HepG2 (cell line): ENCODE measurements around the gene PDIK1L. TPM values are rescaled to one million over a fixed set of nuclear protein-coding genes. Genes with fewer than 3 reads are reported as not detected.

ENCODE experiments used
- ATAC-seq: fragments of 200-7000 bp; cut with Tn5 transposase; 3 replicates; pipeline ENCODE4 v1.9.1; 2020; ENCODE audit warnings: mild to moderate bottlenecking, moderate library complexity
- BruUV-seq: library from RNA; stranded (reverse); fragments of 400-500 nt; replicated peaks from 2 replicates; lab custom pipeline; 2021; lab: Mats Ljungman, UMichigan
- CTCF ChIA-PET: fragments of 300-600 bp; formaldehyde crosslinking; extraction: SDS; loops from one replicate; lab custom pipeline; 2021; ENCODE audit warnings: low total read pairs, inconsistent platforms, low intra/inter-chr PET ratio; lab: Yijun Ruan, JAX
- POLR2A ChIA-PET: fragments of 350-600 bp; sonication (Branson Sonifier 250); formaldehyde crosslinking; loops from one replicate; lab custom pipeline; 2020; ENCODE audit warnings: antibody characterized with exemption, inconsistent platforms; lab: Yijun Ruan, JAX
- DNase-seq: peaks from one replicate; pipeline ENCODE4 v3.0.0-alpha.2; 2015; ENCODE audit warnings: low spot score
- FAIRE-seq: peaks from 3 replicates; lab custom pipeline; 2011; peaks lifted over from hg19 to GRCh38; lab: Jason Lieb, UNC
- H2AFZ ChIP-seq: one replicate; pipeline ENCODE4 v1.6.1; 2011; ENCODE audit warnings: low read length, inconsistent platforms
- H3K27ac ChIP-seq: fragments of 300-600 bp; 3 replicates; pipeline ENCODE4 v1.8.0; 2011; ENCODE audit warnings: mixed run types, mild to moderate bottlenecking, mixed read lengths, low read length, inconsistent platforms; ENCODE audit not compliant: insufficient read depth; ENCODE audit errors: extremely low read length
- H3K27me3 ChIP-seq, 2 experiments: fragments of 200-600 bp in 1 of 2; 2 replicates in 1 of 2; 3 replicates in 1 of 2; pipeline versions ENCODE4 v1.6.0 to v1.8.0; 2011; ENCODE audit warnings: low read length in 2 of 2, mild to moderate bottlenecking in 2 of 2, moderate library complexity in 2 of 2, inconsistent platforms in 1 of 2; ENCODE audit not compliant: insufficient read depth in 2 of 2, control insufficient read depth in 1 of 2
- H3K36me3 ChIP-seq, 2 experiments: fragments of 200-600 bp in 1 of 2; replicated peaks in 1 of 2; 2 replicates in 1 of 2; 3 replicates in 1 of 2; pipeline versions ENCODE4 v1.5.1 to v1.8.0; 2011; ENCODE audit warnings: low read length in 2 of 2, inconsistent platforms in 1 of 2; ENCODE audit not compliant: insufficient read depth in 2 of 2, control insufficient read depth in 1 of 2
- H3K4me1 ChIP-seq: 2 replicates; pipeline ENCODE4 v1.5.1; 2012; ENCODE audit warnings: low read length, inconsistent platforms; ENCODE audit not compliant: insufficient read depth
- H3K4me2 ChIP-seq: 2 replicates; pipeline ENCODE4 v1.6.0; 2011; ENCODE audit warnings: low read depth, low read length, inconsistent platforms
- H3K4me3 ChIP-seq, 3 experiments: fragments of 200-600 bp in 1 of 3; sonication (generic), shearing (Covaris generic) in 1 of 3; replicated peaks in 1 of 3; 2 replicates each; pipeline ENCODE4 v1.5.1; 2011 to 2016; ENCODE audit warnings: low read length in 3 of 3, inconsistent platforms in 2 of 3, low read depth in 2 of 3, mild to moderate bottlenecking in 2 of 3, control low read depth in 1 of 3, mixed read lengths in 1 of 3; ENCODE audit not compliant: insufficient read depth in 1 of 3
- H3K79me2 ChIP-seq: one replicate; pipeline ENCODE4 v1.6.1; 2011; ENCODE audit warnings: low read length, inconsistent platforms; ENCODE audit not compliant: insufficient read depth
- H3K9ac ChIP-seq: 2 replicates; pipeline ENCODE4 v1.6.0; 2011; ENCODE audit warnings: mild to moderate bottlenecking, low read depth, low read length, inconsistent platforms; ENCODE audit not compliant: insufficient read depth
- H3K9me3 ChIP-seq: 2 replicates; pipeline ENCODE4 v1.5.1; 2012; ENCODE audit warnings: mild to moderate bottlenecking, low read length
- H4K20me1 ChIP-seq: 2 replicates; pipeline ENCODE4 v1.6.0; 2011; ENCODE audit warnings: inconsistent platforms, mild to moderate bottlenecking, low read length, moderate library complexity; ENCODE audit not compliant: insufficient read depth
- ATF3 ChIP-seq: sonication (generic); formaldehyde crosslinking; IDR thresholded peaks from 2 replicates; pipeline ENCODE4 v1.4.0; 2020; ENCODE audit warnings: missing genetic modification reagents
- HOXA7 ChIP-seq: sonication (generic); formaldehyde crosslinking; IDR thresholded peaks from 2 replicates; pipeline ENCODE4 v1.8.1; 2022; ENCODE audit warnings: mild to moderate bottlenecking, missing genetic modification reagents, moderate library complexity
- LBX2 ChIP-seq: sonication (generic); formaldehyde crosslinking; IDR thresholded peaks from 2 replicates; pipeline ENCODE4 v1.5.0; 2020; ENCODE audit warnings: missing genetic modification reagents, mild to moderate bottlenecking, borderline replicate concordance
- MAZ ChIP-seq, 2 experiments: sonication (generic) in 1 of 2; formaldehyde crosslinking in 1 of 2; IDR thresholded peaks; 2 replicates each; pipeline versions ENCODE4 v1.5.0 to v1.6.1; 2012 to 2020; ENCODE audit warnings: low read depth in 2 of 2, mild to moderate bottlenecking in 2 of 2, borderline replicate concordance in 1 of 2, improper control_type of control experiment in 1 of 2, low read length in 1 of 2, missing genetic modification reagents in 1 of 2, moderate library complexity in 1 of 2
- NCOA2 ChIP-seq: sonication (generic); formaldehyde crosslinking; IDR thresholded peaks from 2 replicates; pipeline ENCODE4 v1.8.0; 2022; ENCODE audit warnings: inconsistent platforms
- NFYC ChIP-seq: IDR thresholded peaks from 2 replicates; pipeline ENCODE4 v1.6.1; 2016; ENCODE audit warnings: missing genetic modification reagents, missing compliant biosample characterization
- RFXANK ChIP-seq: IDR thresholded peaks from 2 replicates; pipeline ENCODE4 v1.6.1; 2016
- SALL2 ChIP-seq: sonication (generic); formaldehyde crosslinking; IDR thresholded peaks from 2 replicates; pipeline ENCODE4 v1.8.1; 2023; ENCODE audit warnings: mild to moderate bottlenecking, missing genetic modification reagents, inconsistent platforms
- SP2 ChIP-seq: sonication (generic); formaldehyde crosslinking; IDR thresholded peaks from 2 replicates; pipeline ENCODE4 v1.5.1; 2020; ENCODE audit warnings: mild to moderate bottlenecking, missing genetic modification reagents
- TFDP1 ChIP-seq: IDR thresholded peaks from 2 replicates; pipeline ENCODE4 v1.6.1; 2016; ENCODE audit warnings: missing compliant biosample characterization, missing genetic modification reagents, borderline replicate concordance
- TMF1 ChIP-seq: sonication (generic); formaldehyde crosslinking; IDR thresholded peaks from 2 replicates; pipeline ENCODE4 v1.8.1; 2022; ENCODE audit warnings: low read depth, missing genetic modification reagents
- ZNF143 ChIP-seq: sonication (generic); formaldehyde crosslinking; IDR thresholded peaks from 2 replicates; pipeline ENCODE4 v1.4.0; 2020; ENCODE audit warnings: missing genetic modification reagents
- ZNF333 ChIP-seq: sonication (generic); formaldehyde crosslinking; IDR thresholded peaks from 2 replicates; pipeline ENCODE4 v1.4.0; 2020; ENCODE audit warnings: mild to moderate bottlenecking, missing genetic modification reagents, borderline replicate concordance
- ZNF749 ChIP-seq: sonication (generic); formaldehyde crosslinking; IDR thresholded peaks from 2 replicates; pipeline ENCODE4 v1.8.0; 2022; ENCODE audit warnings: mild to moderate bottlenecking, missing genetic modification reagents, moderate library complexity, borderline replicate concordance
- ZNF780A ChIP-seq: sonication (generic); formaldehyde crosslinking; IDR thresholded peaks from 2 replicates; pipeline ENCODE4 v1.8.0; 2022; ENCODE audit warnings: mild to moderate bottlenecking, missing genetic modification reagents, moderate library complexity
- ZNF850 ChIP-seq: sonication (generic); formaldehyde crosslinking; conservative IDR thresholded peaks from 2 replicates; pipeline ENCODE4 v1.9.0; 2021; ENCODE audit warnings: mild to moderate bottlenecking, missing genetic modification reagents
- WGBS: methylation state at CpG from one replicate; pipeline ENCODE4 v1.1.6; 2017; ENCODE audit warnings: low lambda C conversion rate; 5-methylcytosine and 5-hydroxymethylcytosine counted together
- in situ Hi-C: cut with HindIII; loops from 2 replicates; pipeline ENCODE4 v1.10.0; 2017; ENCODE audit warnings: low pct_unique_long_range_greater_than_20kb; ENCODE audit not compliant: extremely low pct_ligation_motif_present
- intact Hi-C: fragments of 100-400 bp; cut with micrococcal nuclease; formaldehyde crosslinking; loops from one replicate; pipeline ENCODE4 v1.10.0; 2022; ENCODE audit not compliant: unreplicated experiment
- polyA plus RNA-seq, 8 experiments: library from polyadenylated mRNA; depleted of rRNA in 3 of 8; stranded (reverse) in 7 of 8; unstranded in 1 of 8; fragments of >200 nt; fragmentation: Illumina TruSeq in 4 of 8; extraction: Trizol in 4 of 8; gene quantifications; 2 replicates each; pipeline versions ENCODE4 v1.2.1 to v1.2.3, GENCODE V29; 2011 to 2016; ENCODE audit warnings: low read depth in 4 of 8, missing spikeins in 1 of 8, mixed read lengths in 1 of 8; ENCODE audit not compliant: insufficient read depth in 1 of 8
- total RNA-seq, 5 experiments: library from RNA; depleted of rRNA; stranded (reverse); fragments of >200 nt; fragmentation: Illumina TruSeq; extraction: Trizol; gene quantifications; 2 replicates each; pipeline ENCODE4 v1.2.3, GENCODE V29; 2016; ENCODE audit warnings: low read depth in 1 of 5
- TF ChIP-seq, protein P1 (sequence below): sonication (generic); formaldehyde crosslinking; IDR thresholded peaks from 2 replicates; pipeline ENCODE4 v1.4.0; 2020; ENCODE audit warnings: mild to moderate bottlenecking, missing genetic modification reagents

Gene PDIK1L
- total and polyA plus RNA-seq, 2 of the 13 experiments (the other 11 are each of a cell fraction or from before 2014, with no cell fraction given): 1.9 to 4.6 TPM

- Histone ChIP-seq H3K36me3 (peaks cover 2 to 10% of the 10 kb centered on the region in 2 experiments), H4K20me1 (no peaks in the 10 kb centered on the region), H3K4me3 (no peak overlapping the region), H3K4me2 (no peak overlapping the region), H3K27ac (no peak overlapping the region), H2AFZ (no peak overlapping the region), H3K9ac (no peak overlapping the region), H3K9me3 (no peaks in the 10 kb centered on the region), H3K27me3 (no peaks in the 10 kb centered on the region; a peak in 1 of 5 replicates), H3K4me1 (no peaks in the 10 kb centered on the region), H3K79me2 (no peaks in the 10 kb centered on the region)
- intact Hi-C loops (no loop called here), in situ Hi-C loops (no loop called here)
- CTCF ChIA-PET: no interaction called here
- BruUV-seq: no TSS peak
- 87% methylated on average over 9 of the region's 9 CpGs for WGBS
- POLR2A ChIA-PET: no interaction called here
- FAIRE-seq (no peak), ATAC-seq (no peak), DNase-seq (no peak)
- TF ChIP-seq TMF1 (CRISPR knock-in tag) (no peak), ZNF143 (CRISPR knock-in tag) (no peak), RFXANK (no peak), TFDP1 (CRISPR knock-in tag) (no peak), SP2 (CRISPR knock-in tag) (no peak), SALL2 (no peak), ZNF850 (no peak), ATF3 (CRISPR knock-in tag) (no peak), NFYC (CRISPR knock-in tag) (no peak), NCOA2 (no peak), LBX2 (CRISPR knock-in tag) (no peak), ZNF780A (CRISPR knock-in tag) (no peak), ZNF333 (CRISPR knock-in tag) (no peak), ZNF749 (CRISPR knock-in tag) (no peak), MAZ (IDR thresholded peaks at IDR 0.05; ENCODE audit: borderline replicate concordance, low read depth, low read length) (no peak), MAZ (CRISPR knock-in tag; IDR thresholded peaks at IDR 0.05; ENCODE audit: low read depth) (no peak), HOXA7 (CRISPR knock-in tag) (no peak)
- TF ChIP-seq, protein P1, sequence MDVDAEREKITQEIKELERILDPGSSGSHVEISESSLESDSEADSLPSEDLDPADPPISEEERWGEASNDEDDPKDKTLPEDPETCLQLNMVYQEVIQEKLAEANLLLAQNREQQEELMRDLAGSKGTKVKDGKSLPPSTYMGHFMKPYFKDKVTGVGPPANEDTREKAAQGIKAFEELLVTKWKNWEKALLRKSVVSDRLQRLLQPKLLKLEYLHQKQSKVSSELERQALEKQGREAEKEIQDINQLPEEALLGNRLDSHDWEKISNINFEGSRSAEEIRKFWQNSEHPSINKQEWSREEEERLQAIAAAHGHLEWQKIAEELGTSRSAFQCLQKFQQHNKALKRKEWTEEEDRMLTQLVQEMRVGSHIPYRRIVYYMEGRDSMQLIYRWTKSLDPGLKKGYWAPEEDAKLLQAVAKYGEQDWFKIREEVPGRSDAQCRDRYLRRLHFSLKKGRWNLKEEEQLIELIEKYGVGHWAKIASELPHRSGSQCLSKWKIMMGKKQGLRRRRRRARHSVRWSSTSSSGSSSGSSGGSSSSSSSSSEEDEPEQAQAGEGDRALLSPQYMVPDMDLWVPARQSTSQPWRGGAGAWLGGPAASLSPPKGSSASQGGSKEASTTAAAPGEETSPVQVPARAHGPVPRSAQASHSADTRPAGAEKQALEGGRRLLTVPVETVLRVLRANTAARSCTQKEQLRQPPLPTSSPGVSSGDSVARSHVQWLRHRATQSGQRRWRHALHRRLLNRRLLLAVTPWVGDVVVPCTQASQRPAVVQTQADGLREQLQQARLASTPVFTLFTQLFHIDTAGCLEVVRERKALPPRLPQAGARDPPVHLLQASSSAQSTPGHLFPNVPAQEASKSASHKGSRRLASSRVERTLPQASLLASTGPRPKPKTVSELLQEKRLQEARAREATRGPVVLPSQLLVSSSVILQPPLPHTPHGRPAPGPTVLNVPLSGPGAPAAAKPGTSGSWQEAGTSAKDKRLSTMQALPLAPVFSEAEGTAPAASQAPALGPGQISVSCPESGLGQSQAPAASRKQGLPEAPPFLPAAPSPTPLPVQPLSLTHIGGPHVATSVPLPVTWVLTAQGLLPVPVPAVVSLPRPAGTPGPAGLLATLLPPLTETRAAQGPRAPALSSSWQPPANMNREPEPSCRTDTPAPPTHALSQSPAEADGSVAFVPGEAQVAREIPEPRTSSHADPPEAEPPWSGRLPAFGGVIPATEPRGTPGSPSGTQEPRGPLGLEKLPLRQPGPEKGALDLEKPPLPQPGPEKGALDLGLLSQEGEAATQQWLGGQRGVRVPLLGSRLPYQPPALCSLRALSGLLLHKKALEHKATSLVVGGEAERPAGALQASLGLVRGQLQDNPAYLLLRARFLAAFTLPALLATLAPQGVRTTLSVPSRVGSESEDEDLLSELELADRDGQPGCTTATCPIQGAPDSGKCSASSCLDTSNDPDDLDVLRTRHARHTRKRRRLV (CRISPR knock-in tag): no peak
Observed at GRCh38 chr1:26119892-26120608, 8.4 kb downstream of the PDIK1L start.
